H1 (cell line): ENCODE data around the gene B9D1. TPM values are rescaled to one million over a fixed set of nuclear protein-coding genes. Genes with fewer than 3 reads are reported as not detected.

Source experiments
- CTCF ChIA-PET: fragments of 300-600 bp; sonication (Branson Sonifier 250); formaldehyde crosslinking; loops from one replicate; lab custom pipeline; 2021; ENCODE audit not compliant: partially characterized antibody; lab: Charles Lee
- POLR2A ChIA-PET: fragments of 300-600 bp; sonication (Branson Sonifier 250); formaldehyde crosslinking; loops from one replicate; lab custom pipeline; 2021; ENCODE audit warnings: inconsistent platforms; ENCODE audit not compliant: partially characterized antibody; lab: Charles Lee
- DNase-seq, 2 experiments: peaks; one replicate each; pipeline versions ENCODE4 v3.0.0 to v3.0.0-alpha.2; 2010 to 2022; ENCODE audit warnings: low spot score in 2 of 2, low read depth in 1 of 2, mixed read lengths in 1 of 2
- FAIRE-seq: peaks from 2 replicates; lab custom pipeline; 2011; peaks lifted over from hg19 to GRCh38; lab: Jason Lieb, UNC
- H2AFZ ChIP-seq: 2 replicates; pipeline ENCODE4 v1.8.1; 2012; ENCODE audit warnings: low read length, inconsistent platforms
- H2AK5ac ChIP-seq: 2 replicates; pipeline ENCODE4 v1.6.1; 2013; ENCODE audit warnings: low read depth, low read length
- H2BK120ac ChIP-seq: replicated peaks from 2 replicates; pipeline ENCODE3; 2013; ENCODE audit warnings: low read depth, low read length, inconsistent platforms
- H2BK12ac ChIP-seq: 2 replicates; pipeline ENCODE4 v1.6.1; 2013; ENCODE audit warnings: low read depth, low read length
- H2BK15ac ChIP-seq: 2 replicates; pipeline ENCODE4 v1.6.1; 2013; ENCODE audit warnings: low read length
- H2BK20ac ChIP-seq: 2 replicates; pipeline ENCODE4 v1.6.1; 2013; ENCODE audit warnings: low read length
- H2BK5ac ChIP-seq: 2 replicates; pipeline ENCODE4 v1.6.1; 2013; ENCODE audit warnings: low read depth, low read length
- H3K14ac ChIP-seq: 2 replicates; pipeline ENCODE4 v1.6.1; 2013; ENCODE audit warnings: inconsistent platforms; ENCODE audit not compliant: insufficient read length
- H3K18ac ChIP-seq: 2 replicates; pipeline ENCODE4 v1.6.1; 2013; ENCODE audit warnings: low read length; ENCODE audit errors: extremely low read depth
- H3K23ac ChIP-seq: 2 replicates; pipeline ENCODE4 v1.6.1; 2013; ENCODE audit warnings: inconsistent platforms; ENCODE audit not compliant: insufficient read length
- H3K23me2 ChIP-seq: 2 replicates; pipeline ENCODE4 v1.6.1; 2013; ENCODE audit warnings: low read depth, low read length
- H3K27ac ChIP-seq: 2 replicates; pipeline ENCODE4 v1.6.1; 2011; ENCODE audit warnings: low read depth, low read length, inconsistent platforms
- H3K27me3 ChIP-seq, 4 experiments: replicated peaks in 1 of 4; 1 replicate in 1 of 4; 2 replicates in 3 of 4; pipeline versions ENCODE4 v1.6.1 to v1.8.1; 2011 to 2013; ENCODE audit warnings: low read length in 3 of 4, mild to moderate bottlenecking in 3 of 4, inconsistent platforms in 2 of 4, mixed read lengths in 2 of 4, moderate library complexity in 1 of 4; ENCODE audit not compliant: control insufficient read depth in 3 of 4, insufficient read depth in 3 of 4; ENCODE audit errors: extremely low read depth in 1 of 4
- H3K36me3 ChIP-seq, 4 experiments: 2 replicates each; pipeline versions ENCODE4 v1.6.1 to v1.8.1; 2011 to 2013; ENCODE audit warnings: mild to moderate bottlenecking in 4 of 4, low read length in 3 of 4, moderate library complexity in 2 of 4, control low read depth in 1 of 4, inconsistent platforms in 1 of 4; ENCODE audit not compliant: insufficient read depth in 4 of 4, control insufficient read depth in 2 of 4
- H3K4ac ChIP-seq: replicated peaks from 2 replicates; pipeline ENCODE3; 2013; ENCODE audit warnings: low read length, low read depth, mixed read lengths, inconsistent platforms; ENCODE audit not compliant: insufficient read length
- H3K4me1 ChIP-seq, 4 experiments: replicated peaks in 1 of 4; 1 replicate in 1 of 4; 2 replicates in 3 of 4; pipeline versions ENCODE4 v1.6.1 to v1.8.1; 2011 to 2013; ENCODE audit warnings: low read length in 3 of 4, inconsistent platforms in 2 of 4, mixed read lengths in 1 of 4; ENCODE audit not compliant: insufficient read depth in 4 of 4, control insufficient read depth in 3 of 4
- H3K4me2 ChIP-seq, 2 experiments: 2 replicates each; pipeline versions ENCODE4 v1.6.1 to v1.8.1; 2011 to 2013; ENCODE audit warnings: low read depth in 2 of 2, low read length in 2 of 2, control low read depth in 1 of 2, inconsistent platforms in 1 of 2, mild to moderate bottlenecking in 1 of 2; ENCODE audit not compliant: insufficient read depth in 1 of 2
- H3K4me3 ChIP-seq, 4 experiments: fragments of 200-600, 300-600 bp in 1 of 4; sonication (generic), shearing (Covaris generic), sonication (Bioruptor Twin) in 1 of 4; 2 replicates each; pipeline versions ENCODE4 v1.5.1 to v1.8.1; 2011 to 2016; ENCODE audit warnings: low read length in 4 of 4, low read depth in 3 of 4, control low read depth in 2 of 4, inconsistent platforms in 2 of 4, mild to moderate bottlenecking in 2 of 4, mixed read lengths in 1 of 4, moderate library complexity in 1 of 4; ENCODE audit not compliant: insufficient read depth in 2 of 4; ENCODE audit errors: extremely low read depth in 1 of 4
- H3K56ac ChIP-seq: replicated peaks from 2 replicates; pipeline ENCODE3; 2013; ENCODE audit warnings: low read depth, mild to moderate bottlenecking, mixed read lengths, low read length, inconsistent platforms; ENCODE audit not compliant: insufficient read length
- H3K79me1 ChIP-seq: 2 replicates; pipeline ENCODE4 v1.6.1; 2013; ENCODE audit warnings: low read depth, low read length, control low read depth
- H3K79me2 ChIP-seq, 2 experiments: 2 replicates each; pipeline versions ENCODE4 v1.6.1 to v1.8.1; 2012 to 2013; ENCODE audit warnings: low read length in 2 of 2, mild to moderate bottlenecking in 2 of 2, inconsistent platforms in 1 of 2; ENCODE audit not compliant: insufficient read depth in 2 of 2, control insufficient read depth in 1 of 2
- H3K9ac ChIP-seq, 4 experiments: replicated peaks in 1 of 4; 1 replicate in 1 of 4; 2 replicates in 3 of 4; pipeline versions ENCODE4 v1.6.1 to v1.8.1; 2011 to 2013; ENCODE audit warnings: low read depth in 3 of 4, low read length in 3 of 4, control low read depth in 2 of 4, mild to moderate bottlenecking in 2 of 4, moderate library complexity in 2 of 4, inconsistent platforms in 1 of 4; ENCODE audit errors: extremely low read depth in 1 of 4
- H3K9me3 ChIP-seq, 2 experiments: 2 replicates each; pipeline versions ENCODE4 v1.6.1 to v1.8.1; 2012 to 2013; ENCODE audit warnings: mild to moderate bottlenecking in 2 of 2, moderate library complexity in 2 of 2, control low read depth in 1 of 2, inconsistent platforms in 1 of 2, low read depth in 1 of 2, low read length in 1 of 2, mixed read lengths in 1 of 2; ENCODE audit not compliant: insufficient read depth in 2 of 2
- H4K20me1 ChIP-seq, 2 experiments: replicated peaks in 1 of 2; 2 replicates each; pipeline versions ENCODE3 to v1.8.1; 2011 to 2013; ENCODE audit warnings: inconsistent platforms in 2 of 2, low read length in 2 of 2, mild to moderate bottlenecking in 1 of 2; ENCODE audit not compliant: insufficient read depth in 2 of 2, control insufficient read depth in 1 of 2
- H4K5ac ChIP-seq: 2 replicates; pipeline ENCODE4 v1.6.1; 2013; ENCODE audit warnings: low read length, low read depth, mixed read lengths, inconsistent platforms; ENCODE audit not compliant: insufficient read length
- H4K8ac ChIP-seq: 2 replicates; pipeline ENCODE4 v1.8.0; 2013; ENCODE audit warnings: mild to moderate bottlenecking, moderate library complexity, low read length, inconsistent platforms; ENCODE audit not compliant: insufficient read depth; ENCODE audit errors: extremely low read depth
- H4K91ac ChIP-seq: replicated peaks from 2 replicates; pipeline ENCODE3; 2013; ENCODE audit warnings: low read length, mixed read lengths, inconsistent platforms; ENCODE audit not compliant: insufficient read length
- WGBS, 2 experiments: shearing (Covaris generic) in 1 of 2; methylation state at CpG; one replicate each; pipeline versions ENCODE4 v1.1.6 to v1.1.7; 2013 to 2015; ENCODE audit warnings: low lambda C conversion rate in 2 of 2, mixed read lengths in 2 of 2, inconsistent platforms in 1 of 2, low coverage in 1 of 2, missing lambda C conversion rate in 1 of 2; ENCODE audit not compliant: insufficient replicate concordance in 2 of 2, insufficient coverage in 1 of 2, insufficient read length in 1 of 2; ENCODE audit errors: extremely low coverage in 1 of 2, missing lambda C conversion rate in 1 of 2; 5-methylcytosine and 5-hydroxymethylcytosine counted together
- polyA plus RNA-seq, 7 experiments: library from polyadenylated mRNA; depleted of rRNA in 3 of 7; stranded (reverse) in 5 of 7; unstranded in 2 of 7; fragments of >200 nt in 5 of 7; fragments of 200-250 nt in 2 of 7; gene quantifications; 1 replicate in 5 of 7; 2 replicates in 1 of 7; 4 replicates in 1 of 7; pipeline versions ENCODE4 v1.2.1 to v1.2.3, GENCODE V29; 2011 to 2013; ENCODE audit warnings: missing spikeins in 2 of 7, mixed read lengths in 2 of 7
- total RNA-seq: library from RNA; stranded (reverse); fragmentation: NEBNext Ultra II Directional; extraction: Animal tissue kit (Norgen Biotek cat#: 25700); gene quantifications from 2 replicates; pipeline ENCODE4 v1.2.1, GENCODE V29; 2021

B9D1 gene
- total and polyA plus RNA-seq, 2 of the 8 experiments (the other 6 are each of a cell fraction or from before 2014, with no cell fraction given), result 24.6 to 65.7 TPM

- no peak overlapping the region for H3K23ac ChIP-seq
- H2AFZ ChIP-seq, result no peak overlapping the region
- peaks cover 0 to 7% (median under 1%) of the 10 kb centered on the region in 4 experiments; a peak in 3 of 7 replicates for H3K4me1 ChIP-seq
- H2AK5ac ChIP-seq, result no peak overlapping the region
- no peaks in the 10 kb centered on the region for H3K79me2 ChIP-seq
- no peak overlapping the region for H3K14ac ChIP-seq
- DNase-seq (no peak), FAIRE-seq (no peak)
- no peaks in the 10 kb centered on the region for H3K79me1 ChIP-seq
- CTCF ChIA-PET, result interaction anchor here (0.6 to 9.8 kb wide), 2 partner anchors 23 to 99 kb away, joined by 3 to 70 read pairs; no protein-coding TSS in a partner anchor
- POLR2A ChIA-PET, result interaction anchor here (1.5 kb wide), 1 partner anchor 13 kb away, joined by 6 read pairs; no protein-coding TSS in a partner anchor
- no peaks in the 10 kb centered on the region for H3K27me3 ChIP-seq
- H3K36me3 ChIP-seq, result peaks cover 0 to 5% (median 2%) of the 10 kb centered on the region in 4 experiments; a peak in 2 of 8 replicates
- H4K8ac ChIP-seq, result peak overlapping the region; percentile 41
- H3K18ac ChIP-seq, result no peak overlapping the region
- H3K27ac ChIP-seq, result no peak overlapping the region
- H4K91ac ChIP-seq, result no peak overlapping the region
- 91% methylated on average over 7 of the region's 7 CpGs; no CpG with 5 or more reads in 1 of the 2 experiments for WGBS, 2 experiments
- no peak overlapping the region for H3K56ac ChIP-seq
- no peak overlapping the region for H2BK12ac ChIP-seq
- H2BK20ac ChIP-seq, result no peak overlapping the region
- peaks cover 0 to 1% of the 10 kb centered on the region in 2 experiments for H4K20me1 ChIP-seq
- no peak overlapping the region for H3K4ac ChIP-seq
- H3K4me2 ChIP-seq, result no peak overlapping the region
- H3K23me2 ChIP-seq, result no peaks in the 10 kb centered on the region
- no peak overlapping the region for H2BK120ac ChIP-seq
- H2BK15ac ChIP-seq, result no peak overlapping the region
- H2BK5ac ChIP-seq, result no peak overlapping the region
- no peak overlapping the region for H3K4me3 ChIP-seq
- no peak overlapping the region for H4K5ac ChIP-seq
- H3K9me3 ChIP-seq, result no peaks in the 10 kb centered on the region
- no peak overlapping the region for H3K9ac ChIP-seq
Observed at GRCh38 chr17:19345067-19345460, 17.5 kb downstream of the B9D1 start.
